GM12878 (cell line): ENCODE results near the gene PKN3.

ENCODE experiments used
- JUND ChIP-seq: IDR thresholded peaks from 2 replicates; pipeline ENCODE4 v1.6.1; 2012; ENCODE audit warnings: low read depth, mild to moderate bottlenecking, low read length, improper control_type of control experiment, moderate library complexity
- KDM1A ChIP-seq: fragments of 200-600 bp; sonication (generic); IDR thresholded peaks from 2 replicates; pipeline ENCODE4 v1.6.1; 2016; ENCODE audit warnings: borderline replicate concordance
- SMAD1 ChIP-seq: fragments of 450-650 bp; IDR thresholded peaks from 2 replicates; pipeline ENCODE4 v1.6.1; 2018; ENCODE audit warnings: mild to moderate bottlenecking, low read depth; ENCODE audit not compliant: partially characterized antibody
- TBL1XR1 ChIP-seq: IDR thresholded peaks from 2 replicates; pipeline ENCODE4 v1.6.1; 2012; ENCODE audit warnings: low read depth, low read length, improper control_type of control experiment

GRCh38 chr9:128714586-128715435, 12.5 kb downstream of the PKN3 start:
- TF ChIP-seq TBL1XR1 = no peak
- TF ChIP-seq KDM1A = no peak
- no peak for TF ChIP-seq JUND
- TF ChIP-seq SMAD1 = no peak
